Spleen (tissue), 11 donors: ENCODE results near the gene GNAZ. TPM values are rescaled to one million over a fixed set of nuclear protein-coding genes. Genes with fewer than 3 reads are reported as not detected.
"Not testable (repeated sequence)": the region's sequence is repeated elsewhere in the genome, so short reads cannot be mapped to it uniquely, and the experiment has no call there.

ENCODE experiments used
- DNase-seq: peaks from one replicate; pipeline ENCODE4 v3.0.0-alpha.2; 2020
- H3K27ac ChIP-seq, 8 donors: fragments of 200-600 bp; sonication (generic) in 7 of 8; 1 replicate in 4 of 8; 2 replicates in 4 of 8; pipeline versions ENCODE4 v1.5.0 to v1.8.0; 2016 to 2021; ENCODE audit warnings: inconsistent platforms in 4 of 8, mild to moderate bottlenecking in 4 of 8, moderate library complexity in 1 of 8
- H3K27me3 ChIP-seq, 7 donors: fragments of 200-600 bp; sonication (generic) in 6 of 7; replicated peaks in 1 of 7; 1 replicate in 4 of 7; 2 replicates in 3 of 7; pipeline versions ENCODE4 v1.5.0 to v1.8.0; 2016 to 2021; ENCODE audit warnings: inconsistent platforms in 3 of 7, mild to moderate bottlenecking in 1 of 7
- H3K36me3 ChIP-seq, 6 donors: fragments of 200-600 bp; sonication (generic) in 5 of 6; 1 replicate in 4 of 6; 2 replicates in 2 of 6; pipeline versions ENCODE4 v1.5.0 to v1.8.0; 2016 to 2021; ENCODE audit warnings: inconsistent platforms in 2 of 6
- H3K4me1 ChIP-seq, 6 donors: fragments of 200-600 bp; sonication (generic) in 5 of 6; 1 replicate in 3 of 6; 2 replicates in 3 of 6; pipeline versions ENCODE4 v1.5.0 to v1.8.0; 2016 to 2021; ENCODE audit warnings: inconsistent platforms in 3 of 6
- H3K4me3 ChIP-seq, 8 donors: fragments of 200-600 bp; sonication (generic) in 7 of 8; 1 replicate in 4 of 8; 2 replicates in 4 of 8; pipeline versions ENCODE4 v1.5.0 to v1.8.0; 2016 to 2021; ENCODE audit warnings: inconsistent platforms in 4 of 8, mild to moderate bottlenecking in 4 of 8, moderate library complexity in 2 of 8
- H3K9me3 ChIP-seq, 8 donors: fragments of 200-600 bp; sonication (generic) in 7 of 8; 1 replicate in 4 of 8; 2 replicates in 4 of 8; pipeline versions ENCODE4 v1.5.0 to v1.8.0; 2016 to 2021; ENCODE audit warnings: inconsistent platforms in 4 of 8
- POLR2A ChIP-seq, 3 donors: fragments of 450-650 bp; IDR thresholded peaks; one replicate each; pipeline ENCODE4 v1.5.1; 2017; ENCODE audit warnings: antibody characterized with exemption in 3 of 3, mild to moderate bottlenecking in 1 of 3
- POLR2AphosphoS5 ChIP-seq, 3 donors: sonication (generic); formaldehyde crosslinking; IDR thresholded peaks; one replicate each; pipeline ENCODE4 v1.5.1; 2017; ENCODE audit warnings: antibody characterized with exemption in 3 of 3
- WGBS, 5 donors: extraction: QIAGEN DNeasy Blood & Tissue Kit in 3 of 5; methylation state at CpG; one replicate each; pipeline versions ENCODE4 v1.1.5 to v1.1.7; 2013 to 2018; 5-methylcytosine and 5-hydroxymethylcytosine counted together
- intact Hi-C: fragments of 100-400 bp; cut with DNase I; formaldehyde crosslinking; loops from one replicate; pipeline ENCODE4 v1.15.0; 2023; ENCODE audit warnings: low total_unique reads
- polyA plus RNA-seq, 3 donors: library from polyadenylated mRNA; stranded (reverse); fragments of 200-250 nt; gene quantifications; one replicate each; pipeline ENCODE4 v1.2.1, GENCODE V29; 2013
- total RNA-seq, 7 donors: library from RNA; depleted of rRNA in 3 of 7; stranded (reverse); fragments of >200 nt in 3 of 7; fragmentation: NEBNext Ultra II Directional in 4 of 7; extraction: Animal tissue kit (Norgen Biotek cat#: 25700) in 4 of 7; gene quantifications; one replicate each; pipeline versions ENCODE4 v1.1.0 to v1.2.1, GENCODE V29; 2016 to 2021
- TF ChIP-seq, protein P1 (sequence below), 11 experiments: fragments of 200-600 bp in 7 of 11; fragments of 450-650 bp in 4 of 11; sonication (generic) in 4 of 11; IDR thresholded peaks in 8 of 11; conservative IDR thresholded peaks in 3 of 11; 1 replicate in 7 of 11; 2 replicates in 4 of 11; pipeline versions ENCODE4 v1.4.0 to v1.8.0; 2016 to 2021; ENCODE audit warnings: antibody characterized with exemption in 11 of 11, inconsistent platforms in 4 of 11, mild to moderate bottlenecking in 1 of 11
- donor health status: healthy with polysubstance abuse.
- donor health status: DM: no; HTN: no; CAD: no; lungs with moderate emphysema.
- donor health status: DM: no; HTN: no; CAD: no.
- donor health status: Bipolar disorder and iron deficiency.
- donor health status: healthy.
- donor health status: DM: no; HTN: no; CAD: no.
- donor health status: DM: yes; HTN: yes; CAD: no.

The GNAZ gene
- total and polyA plus RNA-seq, 10 donors, result 2.3 to 11.8 (median 6.8) TPM

DNA sequence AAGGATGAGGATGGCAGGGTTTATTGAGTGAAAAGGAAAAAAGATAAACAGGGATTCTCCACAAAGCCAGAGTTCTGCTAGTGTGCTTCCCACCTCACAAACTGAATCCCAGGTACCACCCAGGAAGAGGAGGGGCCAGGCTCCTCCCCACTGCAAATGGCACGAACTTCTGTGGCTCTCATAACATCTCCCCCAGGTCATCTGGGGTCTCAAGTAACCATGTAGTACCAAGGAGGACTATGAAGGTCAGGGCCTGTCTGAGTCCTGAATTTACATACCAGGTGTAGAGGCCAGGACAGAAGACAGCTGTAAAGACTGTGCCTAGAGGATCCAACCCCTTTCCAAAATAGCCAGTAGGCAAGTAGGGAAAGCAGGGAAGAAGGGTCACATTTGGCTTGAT lies 25.7 kb upstream of the GNAZ start:
- 8 to 37% (median 29%) methylated on average over 1 of the region's 1 CpG for WGBS, 5 donors
- TF ChIP-seq, protein P1, sequence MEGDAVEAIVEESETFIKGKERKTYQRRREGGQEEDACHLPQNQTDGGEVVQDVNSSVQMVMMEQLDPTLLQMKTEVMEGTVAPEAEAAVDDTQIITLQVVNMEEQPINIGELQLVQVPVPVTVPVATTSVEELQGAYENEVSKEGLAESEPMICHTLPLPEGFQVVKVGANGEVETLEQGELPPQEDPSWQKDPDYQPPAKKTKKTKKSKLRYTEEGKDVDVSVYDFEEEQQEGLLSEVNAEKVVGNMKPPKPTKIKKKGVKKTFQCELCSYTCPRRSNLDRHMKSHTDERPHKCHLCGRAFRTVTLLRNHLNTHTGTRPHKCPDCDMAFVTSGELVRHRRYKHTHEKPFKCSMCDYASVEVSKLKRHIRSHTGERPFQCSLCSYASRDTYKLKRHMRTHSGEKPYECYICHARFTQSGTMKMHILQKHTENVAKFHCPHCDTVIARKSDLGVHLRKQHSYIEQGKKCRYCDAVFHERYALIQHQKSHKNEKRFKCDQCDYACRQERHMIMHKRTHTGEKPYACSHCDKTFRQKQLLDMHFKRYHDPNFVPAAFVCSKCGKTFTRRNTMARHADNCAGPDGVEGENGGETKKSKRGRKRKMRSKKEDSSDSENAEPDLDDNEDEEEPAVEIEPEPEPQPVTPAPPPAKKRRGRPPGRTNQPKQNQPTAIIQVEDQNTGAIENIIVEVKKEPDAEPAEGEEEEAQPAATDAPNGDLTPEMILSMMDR (IDR thresholded peaks at IDR 0.05 in 8 of 11, conservative IDR thresholded peaks at IDR 0.05 in 3 of 11), result no peak
- TF ChIP-seq POLR2AphosphoS5 (IDR thresholded peaks at IDR 0.05), result no peak
- TF ChIP-seq POLR2A (IDR thresholded peaks at IDR 0.05), result no peak
- intact Hi-C loops, result no loop called here
- H3K27me3 ChIP-seq, result peaks cover 0 to 4% (median 0%) of the 10 kb centered on the region in 7 donors
- no peaks in the 10 kb centered on the region for H3K36me3 ChIP-seq
- H3K27ac ChIP-seq, result no peak overlapping the region
- DNase-seq, result no peak
- H3K9me3 ChIP-seq, result peaks cover 0 to 20% (median 12%) of the 10 kb centered on the region in 8 donors
- no peaks in the 10 kb centered on the region for H3K4me1 ChIP-seq
- H3K4me3 ChIP-seq, result no peak overlapping the region

DNA sequence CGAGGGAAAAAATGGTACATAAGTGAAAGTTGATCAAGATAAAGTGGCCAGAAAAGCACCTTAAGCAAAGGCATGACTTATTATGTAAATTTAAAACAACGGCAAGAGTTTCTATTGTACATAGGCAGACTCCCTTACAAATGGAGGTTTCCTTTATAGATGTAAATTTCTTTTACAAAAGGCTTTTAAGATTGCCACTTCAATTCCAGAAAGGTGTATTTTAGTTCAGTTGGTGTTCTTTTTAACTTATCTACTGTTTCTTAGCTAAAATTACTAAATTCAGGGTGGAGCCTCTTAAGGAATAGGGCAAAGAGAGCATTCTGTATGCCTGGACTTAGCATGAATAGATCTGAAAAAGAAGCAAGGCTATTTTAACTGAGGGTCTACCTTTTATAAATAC lies 24.9 kb upstream of the GNAZ start:
- Histone ChIP-seq H3K36me3 (no peaks in the 10 kb centered on the region), H3K4me1 (no peaks in the 10 kb centered on the region), H3K4me3 (no peak overlapping the region), H3K27me3 (peaks cover 0 to 4% (median 0%) of the 10 kb centered on the region in 7 donors), H3K27ac (no peak overlapping the region), H3K9me3 (peaks cover 0 to 20% (median 12%) of the 10 kb centered on the region in 8 donors)
- intact Hi-C loops, result no loop called here
- no peak for DNase-seq
- WGBS, 5 donors, result 44 to 67% (median 56%) methylated on average over 2 of the region's 2 CpGs
- TF ChIP-seq POLR2A (IDR thresholded peaks at IDR 0.05) (no peak), POLR2AphosphoS5 (IDR thresholded peaks at IDR 0.05) (no peak)
- TF ChIP-seq, protein P1 (IDR thresholded peaks at IDR 0.05 in 8 of 11, conservative IDR thresholded peaks at IDR 0.05 in 3 of 11), result no peak

DNA sequence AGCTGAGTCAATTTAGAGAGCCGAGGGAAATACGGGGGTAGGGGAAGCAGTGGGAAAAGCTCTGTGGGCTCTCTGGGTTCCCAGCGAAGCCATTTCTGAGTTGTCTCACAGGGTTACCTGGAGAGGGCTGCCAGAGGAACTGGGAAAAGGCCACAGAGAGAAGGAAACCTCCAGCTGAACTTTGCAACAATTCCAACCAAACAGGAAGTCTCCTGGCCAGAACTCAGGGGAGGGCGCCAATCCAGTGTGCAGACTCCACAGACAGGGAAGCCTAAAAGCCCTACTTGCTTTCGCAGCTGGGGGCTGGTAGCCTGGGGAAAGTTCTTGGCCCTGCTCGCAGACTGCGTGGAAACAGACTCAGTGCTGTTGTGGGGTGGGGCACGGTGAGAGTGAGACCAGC lies 23.1 kb upstream of the GNAZ start:
- H3K4me3 ChIP-seq, result no peak overlapping the region
- H3K4me1 ChIP-seq, result no peaks in the 10 kb centered on the region
- DNase-seq, result no peak
- intact Hi-C loops, result no loop called here
- H3K36me3 ChIP-seq, result no peaks in the 10 kb centered on the region
- H3K27me3 ChIP-seq, result peaks cover 0 to 4% (median 0%) of the 10 kb centered on the region in 7 donors
- 90 to 95% (median 92%) methylated on average over 7 to 8 of the region's 8 CpGs for WGBS, 5 donors
- H3K27ac ChIP-seq, result no peak overlapping the region
- TF ChIP-seq, protein P1 (IDR thresholded peaks at IDR 0.05 in 8 of 11, conservative IDR thresholded peaks at IDR 0.05 in 3 of 11), result no peak
- TF ChIP-seq POLR2A (IDR thresholded peaks at IDR 0.05) (no peak), POLR2AphosphoS5 (IDR thresholded peaks at IDR 0.05) (no peak)
- H3K9me3 ChIP-seq, result peaks cover 0 to 20% (median 12%) of the 10 kb centered on the region in 8 donors

DNA sequence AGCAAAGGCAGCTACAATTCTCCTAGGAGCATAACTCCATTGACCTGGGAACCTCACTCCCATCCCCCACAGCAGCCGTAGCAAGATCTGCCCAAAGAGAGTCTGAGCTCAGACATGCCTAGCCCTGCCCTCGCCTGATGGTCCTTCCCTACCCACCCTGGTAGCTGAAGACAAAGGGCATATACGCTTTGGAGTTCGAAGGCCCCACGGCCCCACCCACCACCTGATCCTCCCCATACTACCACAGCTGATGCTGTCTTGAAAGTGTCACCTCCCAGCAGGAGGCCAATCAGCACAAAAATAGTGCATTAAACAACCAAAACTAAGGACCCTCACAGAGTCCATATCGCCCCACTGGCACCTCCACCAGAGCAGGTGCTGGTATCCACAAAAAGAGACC lies 22.6 kb upstream of the GNAZ start:
- H3K36me3 ChIP-seq, result no peaks in the 10 kb centered on the region
- intact Hi-C loops, result no loop called here

DNA sequence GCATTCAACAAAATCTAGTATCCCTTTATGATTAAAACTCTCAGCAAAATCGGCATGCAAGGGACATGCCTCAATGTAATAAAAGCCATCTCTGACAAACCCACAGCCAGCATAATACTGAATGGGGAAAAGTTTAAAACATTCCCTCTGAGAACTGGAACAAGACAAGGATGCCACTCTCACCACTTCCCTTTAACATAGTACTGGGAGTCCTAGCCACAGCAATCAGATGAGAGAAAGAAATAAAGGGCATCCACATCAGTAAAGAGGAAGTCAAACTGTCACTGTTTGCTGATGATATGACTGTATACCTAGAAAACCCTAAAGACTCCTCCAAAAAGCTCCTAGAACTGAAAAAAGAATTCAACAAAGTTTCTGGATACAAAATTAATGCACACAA lies 19.8 kb upstream of the GNAZ start:
- H3K4me3 ChIP-seq, intact Hi-C loops, H3K27me3 ChIP-seq, H3K36me3 ChIP-seq, DNase-seq, H3K27ac ChIP-seq: not testable (repeated sequence)
- H3K4me1 ChIP-seq, result peaks cover 0 to 12% (median 0%) of the 10 kb centered on the region in 6 donors
- peaks cover 0 to 21% (median 12%) of the 10 kb centered on the region in 8 donors for H3K9me3 ChIP-seq
- 64 to 81% (median 76%) methylated on average over 1 of the region's 1 CpG for WGBS, 5 donors

More for the DNA sequence above, 22.6 kb upstream of the GNAZ start:
- 86 to 95% (median 94%) methylated on average over 6 of the region's 6 CpGs for WGBS, 5 donors
- H3K4me1 ChIP-seq, result no peaks in the 10 kb centered on the region
- DNase-seq, result no peak
- peaks cover 0 to 4% (median 0%) of the 10 kb centered on the region in 7 donors for H3K27me3 ChIP-seq
- no peak overlapping the region for H3K27ac ChIP-seq
- no peak overlapping the region for H3K4me3 ChIP-seq
- H3K9me3 ChIP-seq, result peaks cover 0 to 20% (median 12%) of the 10 kb centered on the region in 8 donors
- TF ChIP-seq, protein P1 (IDR thresholded peaks at IDR 0.05 in 8 of 11, conservative IDR thresholded peaks at IDR 0.05 in 3 of 11), result no peak
- no peak for TF ChIP-seq POLR2AphosphoS5 (IDR thresholded peaks at IDR 0.05)
